Caco-2 (cell line): ENCODE data around the gene FNDC11. TPM values are rescaled to one million over a fixed set of nuclear protein-coding genes. Genes with fewer than 3 reads are reported as not detected.

Experiments
- BruUV-seq: library from RNA; stranded (reverse); fragments of 400-500 nt; replicated peaks from 2 replicates; lab custom pipeline; 2021; lab: Mats Ljungman, UMichigan
- CTCF ChIA-PET: fragments of 300-600 bp; sonication (Branson Sonifier 250); formaldehyde crosslinking; loops from one replicate; lab custom pipeline; 2022; ENCODE audit warnings: antibody characterized with exemption; lab: Charles Lee
- POLR2A ChIA-PET: fragments of 300-600 bp; sonication (Branson Sonifier 250); formaldehyde crosslinking; loops from one replicate; lab custom pipeline; 2022; ENCODE audit warnings: antibody characterized with exemption; lab: Charles Lee
- DNase-seq, 2 experiments: peaks; one replicate each; pipeline versions ENCODE4 v3.0.0 to v3.0.0-alpha.2; 2020 to 2022
- H3K27me3 ChIP-seq: replicated peaks from 2 replicates; pipeline ENCODE4 v1.6.0; 2011; ENCODE audit warnings: low read length; ENCODE audit not compliant: control insufficient read depth, insufficient read depth
- H3K36me3 ChIP-seq: 2 replicates; pipeline ENCODE4 v1.5.1; 2011; ENCODE audit warnings: low read length; ENCODE audit not compliant: control insufficient read depth, insufficient read depth
- H3K4me1 ChIP-seq: fragments of 250-450 bp; sonication (Bioruptor Pico); 2 replicates; pipeline ENCODE4 v1.5.1; 2020; ENCODE audit warnings: mild to moderate bottlenecking
- H3K4me3 ChIP-seq: 2 replicates; pipeline ENCODE4 v1.5.1; 2011; ENCODE audit warnings: low read depth, mild to moderate bottlenecking, control low read depth, low read length
- H3K9me3 ChIP-seq: fragments of 250-450 bp; sonication (Bioruptor Pico); 2 replicates; pipeline ENCODE4 v1.5.1; 2020; ENCODE audit warnings: mild to moderate bottlenecking, moderate library complexity
- H3K27ac Mint-ChIP-seq: one replicate; pipeline ENCODE4 v1.8.0; 2022; ENCODE audit warnings: mixed read lengths; ENCODE audit not compliant: unreplicated experiment
- H3K27me3 Mint-ChIP-seq: one replicate; pipeline ENCODE4 v1.8.0; 2022; ENCODE audit warnings: mixed read lengths; ENCODE audit not compliant: insufficient read depth, unreplicated experiment
- H3K36me3 Mint-ChIP-seq: one replicate; pipeline ENCODE4 v1.8.0; 2022; ENCODE audit warnings: mild to moderate bottlenecking, mixed read lengths; ENCODE audit not compliant: insufficient read depth, unreplicated experiment
- H3K4me1 Mint-ChIP-seq: one replicate; pipeline ENCODE4 v1.8.0; 2022; ENCODE audit warnings: low read depth, mixed read lengths; ENCODE audit not compliant: unreplicated experiment
- H3K4me3 Mint-ChIP-seq: one replicate; pipeline ENCODE4 v1.8.0; 2022; ENCODE audit warnings: mild to moderate bottlenecking, moderate library complexity, mixed read lengths; ENCODE audit not compliant: unreplicated experiment
- H3K9me3 Mint-ChIP-seq: one replicate; pipeline ENCODE4 v1.8.0; 2022; ENCODE audit warnings: mixed read lengths; ENCODE audit not compliant: unreplicated experiment
- intact Hi-C: fragments of 100-400 bp; cut with micrococcal nuclease; formaldehyde crosslinking; loops from one replicate; pipeline ENCODE4 v1.10.0; 2022; ENCODE audit not compliant: unreplicated experiment
- total RNA-seq: library from RNA; stranded (reverse); gene quantifications from 2 replicates; pipeline ENCODE4 v1.2.3, GENCODE V29; 2022
- TF ChIP-seq, protein P1 (sequence below), 2 experiments: fragments of 200-600 bp in 1 of 2; IDR thresholded peaks; 1 replicate in 1 of 2; 2 replicates in 1 of 2; pipeline versions ENCODE4 v1.5.1 to v1.8.0; 2011 to 2022; ENCODE audit warnings: antibody characterized with exemption in 1 of 2, control low read depth in 1 of 2, inconsistent platforms in 1 of 2, low read depth in 1 of 2, low read length in 1 of 2, mild to moderate bottlenecking in 1 of 2, moderate library complexity in 1 of 2; ENCODE audit not compliant: insufficient read depth in 1 of 2, severe bottlenecking in 1 of 2, unreplicated experiment in 1 of 2

Gene FNDC11
- total RNA-seq, 1 experiment from 2014 or later = not detected

DNA sequence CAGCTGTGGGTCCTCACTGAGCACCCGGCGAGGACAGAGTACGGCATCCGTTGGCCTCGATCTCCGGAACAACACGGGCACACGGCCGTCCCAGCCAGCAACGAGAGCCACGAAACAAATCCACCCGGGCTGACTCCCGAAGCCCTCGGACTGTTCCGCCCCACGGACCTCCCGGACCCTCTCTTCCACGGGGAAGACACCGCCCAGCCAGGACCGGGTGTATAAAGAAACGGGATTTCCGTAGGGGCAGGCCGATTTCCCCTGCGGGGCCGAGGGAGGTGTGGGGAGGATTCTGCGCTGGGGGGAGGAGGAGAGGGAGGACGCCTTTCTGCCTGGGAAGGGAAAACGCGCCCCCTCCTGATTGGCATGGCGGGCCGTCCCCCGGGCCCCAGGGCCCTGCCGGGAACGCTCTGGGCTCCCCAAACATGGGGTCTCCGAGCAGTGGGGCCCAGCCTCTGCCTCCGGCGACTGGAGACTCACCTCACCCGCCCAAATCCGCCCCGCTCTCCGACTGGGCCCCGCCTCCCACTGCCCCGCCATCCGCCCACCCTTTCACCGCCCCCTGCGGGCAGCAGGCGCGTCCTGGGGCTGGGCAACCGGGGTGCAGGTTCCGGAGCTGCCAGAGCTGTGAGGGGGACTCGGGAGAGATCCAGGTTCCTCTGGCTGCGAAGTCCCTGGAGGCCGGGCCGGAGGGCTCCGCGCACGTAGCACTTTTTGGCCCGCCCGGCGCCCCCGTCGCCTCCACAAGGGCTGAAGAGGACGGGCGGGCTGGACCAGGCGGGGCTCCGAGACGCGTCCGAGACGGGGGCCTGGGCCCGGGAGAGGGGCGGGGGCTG lies 34.1 kb upstream of the FNDC11 start:
- H3K36me3 Mint-ChIP-seq = peaks cover 58% of the 10 kb centered on the region
- POLR2A ChIA-PET = interaction anchor here (0.5 to 2.4 kb wide), 36 partner anchors 9 to 1221 kb away, joined by 3 to 21 read pairs (median 4); partner anchors contain the start of genes ARFGAP1, ARFRP1, HELZ2 and PTK6
- no peaks in the 10 kb centered on the region for H3K9me3 Mint-ChIP-seq
- no peaks in the 10 kb centered on the region for H3K27me3 Mint-ChIP-seq
- TF ChIP-seq, protein P1, sequence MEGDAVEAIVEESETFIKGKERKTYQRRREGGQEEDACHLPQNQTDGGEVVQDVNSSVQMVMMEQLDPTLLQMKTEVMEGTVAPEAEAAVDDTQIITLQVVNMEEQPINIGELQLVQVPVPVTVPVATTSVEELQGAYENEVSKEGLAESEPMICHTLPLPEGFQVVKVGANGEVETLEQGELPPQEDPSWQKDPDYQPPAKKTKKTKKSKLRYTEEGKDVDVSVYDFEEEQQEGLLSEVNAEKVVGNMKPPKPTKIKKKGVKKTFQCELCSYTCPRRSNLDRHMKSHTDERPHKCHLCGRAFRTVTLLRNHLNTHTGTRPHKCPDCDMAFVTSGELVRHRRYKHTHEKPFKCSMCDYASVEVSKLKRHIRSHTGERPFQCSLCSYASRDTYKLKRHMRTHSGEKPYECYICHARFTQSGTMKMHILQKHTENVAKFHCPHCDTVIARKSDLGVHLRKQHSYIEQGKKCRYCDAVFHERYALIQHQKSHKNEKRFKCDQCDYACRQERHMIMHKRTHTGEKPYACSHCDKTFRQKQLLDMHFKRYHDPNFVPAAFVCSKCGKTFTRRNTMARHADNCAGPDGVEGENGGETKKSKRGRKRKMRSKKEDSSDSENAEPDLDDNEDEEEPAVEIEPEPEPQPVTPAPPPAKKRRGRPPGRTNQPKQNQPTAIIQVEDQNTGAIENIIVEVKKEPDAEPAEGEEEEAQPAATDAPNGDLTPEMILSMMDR (IDR thresholded peaks at IDR 0.05; ENCODE audit: insufficient read depth in 1 of 2, low read depth in 1 of 2, low read length in 1 of 2, severe bottlenecking in 1 of 2, unreplicated experiment in 1 of 2) = peak; percentile 66 to 85
- Histone ChIP-seq H3K4me3 (peak overlapping the region; percentile 97), H3K9me3 (peaks cover 17% of the 10 kb centered on the region), H3K4me1 (peaks cover 14% of the 10 kb centered on the region), H3K27me3 (no peaks in the 10 kb centered on the region), H3K36me3 (peaks cover 19% of the 10 kb centered on the region)
- DNase-seq = peak; percentile 88 to 94
- CTCF ChIA-PET = interaction anchor here (0.6 to 2.5 kb wide), 14 partner anchors 11 to 519 kb away, joined by 3 to 20 read pairs (median 6); partner anchors contain the start of gene ARFGAP1
- peak overlapping the region; percentile 95 for H3K27ac Mint-ChIP-seq
- BruUV-seq = TSS peak; percentile 31
- no peaks in the 10 kb centered on the region for H3K4me1 Mint-ChIP-seq
- peak overlapping the region; percentile 92 for H3K4me3 Mint-ChIP-seq
- intact Hi-C loops = loop anchor here (1.0 kb wide), 1 partner anchor 24 kb away; no protein-coding TSS in a partner anchor

DNA sequence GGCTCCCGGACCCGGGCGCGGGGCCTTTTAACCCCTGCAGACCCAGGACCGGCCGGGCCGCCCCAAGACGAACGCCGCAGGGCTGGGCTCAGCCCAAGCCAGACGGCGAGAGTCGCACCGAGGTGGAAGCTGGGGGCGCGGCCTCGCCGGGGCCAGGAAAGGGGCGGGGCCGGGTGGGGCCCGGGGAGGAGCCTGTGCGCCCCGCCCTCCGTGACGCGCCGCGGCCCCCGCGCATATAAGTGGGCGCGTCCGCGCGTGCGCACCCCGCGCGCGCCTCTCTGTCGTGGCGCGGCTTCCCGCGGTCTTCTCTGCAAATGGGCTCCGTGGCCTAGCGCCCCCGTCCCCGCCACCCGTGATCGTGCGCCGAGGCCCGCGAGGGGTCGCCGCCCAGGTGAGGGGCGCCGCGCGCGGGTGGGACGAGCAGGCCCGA lies 33.4 kb upstream of the FNDC11 start, which contains the start of gene PPDPF:
PPDPF (plus strand) TSS at position 262 of the 430 bp plus-strand sequence. CDS start 544 bp downstream, outside the sequence.
- intact Hi-C loops = loop anchor here (1.0 kb wide), 1 partner anchor 24 kb away; no protein-coding TSS in a partner anchor
- TF ChIP-seq, protein P1 (IDR thresholded peaks at IDR 0.05; ENCODE audit: insufficient read depth in 1 of 2, low read depth in 1 of 2, low read length in 1 of 2, severe bottlenecking in 1 of 2, unreplicated experiment in 1 of 2) = no peak
- no peaks in the 10 kb centered on the region for H3K27me3 ChIP-seq
- Mint-ChIP-seq H3K36me3 (peaks cover 64% of the 10 kb centered on the region), H3K27ac (peak within 1 kb of the TSS; percentile 95), H3K4me3 (peak within 1 kb of the TSS; percentile 92), H3K4me1 (no peaks in the 10 kb centered on the region), H3K9me3 (no peaks in the 10 kb centered on the region), H3K27me3 (no peaks in the 10 kb centered on the region)
- peaks cover 17% of the 10 kb centered on the region for H3K9me3 ChIP-seq
- BruUV-seq = no TSS peak
- ChIA-PET CTCF (interaction anchor here (0.5 to 2.5 kb wide), 19 partner anchors 9 to 1653 kb away, joined by 3 to 20 read pairs (median 5); partner anchors contain the start of gene ARFGAP1), POLR2A (interaction anchor here (0.5 to 2.4 kb wide), 39 partner anchors 8 to 1221 kb away, joined by 3 to 21 read pairs (median 4); partner anchors contain the start of genes ARFGAP1, ARFRP1, HELZ2 and PRPF6)
- peak in 1 of 2 experiments; percentile 90 for DNase-seq
- peak within 1 kb of the TSS; percentile 97 for H3K4me3 ChIP-seq
- H3K4me1 ChIP-seq = peaks cover 14% of the 10 kb centered on the region
- H3K36me3 ChIP-seq = peaks cover 19% of the 10 kb centered on the region
